ENCODE data around the gene PHGDH.

PHGDH gene

GRCh38 chr1:119667173-119667572 lies 44.6 kb upstream of the PHGDH start:
- Histone ChIP-seq H3K27me3 (ENCODE audit: insufficient read depth, low read length) (no peaks in the 10 kb centered on the region), H3K79me2 (ENCODE audit: insufficient read depth, low read length) (no peaks in the 10 kb centered on the region), H2AFZ (ENCODE audit: low read length) (no peak overlapping the region), H3F3A (ENCODE audit: insufficient read depth, low read length) (no peaks in the 10 kb centered on the region), H3K9me2 (ENCODE audit: low read depth, low read length) (no peaks in the 10 kb centered on the region), H3K36me3 (ENCODE audit: insufficient read depth, low read length) (no peaks in the 10 kb centered on the region), H3K27ac (ENCODE audit: low read depth, low read length, poor library complexity, severe bottlenecking) (no peak overlapping the region), H3K9me3 (ENCODE audit: low read length) (no peaks in the 10 kb centered on the region), H4K20me1 (ENCODE audit: insufficient read depth, low read length) (no peaks in the 10 kb centered on the region), H3K9ac (ENCODE audit: low read length) (no peak overlapping the region), H3K4me1 (ENCODE audit: insufficient read depth, low read length, severe bottlenecking) (no peaks in the 10 kb centered on the region), H3K4me2 (ENCODE audit: low read length) (no peak overlapping the region), H3K4me3 (ENCODE audit: low read depth, low read length, poor library complexity, severe bottlenecking) (no peak overlapping the region)
- TF ChIP-seq EZH2 (IDR thresholded peaks at IDR 0.05; ENCODE audit: borderline replicate concordance, low read length) (no peak), CTCF (IDR thresholded peaks at IDR 0.05; ENCODE audit: low read length) (no peak)

- no peak overlapping the region for H2AFZ ChIP-seq (ENCODE audit: low read length)
- H4K20me1 ChIP-seq (ENCODE audit: insufficient read depth, low read length) = no peaks in the 10 kb centered on the region
- H3K27ac ChIP-seq (ENCODE audit: low read depth, low read length, poor library complexity, severe bottlenecking) = no peak overlapping the region
- no peaks in the 10 kb centered on the region for H3K9me3 ChIP-seq (ENCODE audit: low read length)
- no peaks in the 10 kb centered on the region for H3F3A ChIP-seq (ENCODE audit: insufficient read depth, low read length)
- no peaks in the 10 kb centered on the region for H3K4me1 ChIP-seq (ENCODE audit: insufficient read depth, low read length, severe bottlenecking)
- no peak overlapping the region for H3K4me2 ChIP-seq (ENCODE audit: low read length)
- H3K9me2 ChIP-seq (ENCODE audit: low read depth, low read length) = no peaks in the 10 kb centered on the region
- H3K79me2 ChIP-seq (ENCODE audit: insufficient read depth, low read length) = no peaks in the 10 kb centered on the region
- no peak for TF ChIP-seq CTCF (IDR thresholded peaks at IDR 0.05; ENCODE audit: low read length)
- no peak for TF ChIP-seq EZH2 (IDR thresholded peaks at IDR 0.05; ENCODE audit: borderline replicate concordance, low read length)
- no peaks in the 10 kb centered on the region for H3K36me3 ChIP-seq (ENCODE audit: insufficient read depth, low read length)
- 0 out of 2 replicates have a peak, but pooled peaks cover 1% of the 10 kb centered on the region for H3K27me3 ChIP-seq (ENCODE audit: insufficient read depth, low read length)
- H3K9ac ChIP-seq (ENCODE audit: low read length) = no peak overlapping the region
- no peak overlapping the region for H3K4me3 ChIP-seq (ENCODE audit: low read depth, low read length, poor library complexity, severe bottlenecking)
Measured at GRCh38 chr1:119670898-119671297, 40.8 kb upstream of the PHGDH start.

DNA sequence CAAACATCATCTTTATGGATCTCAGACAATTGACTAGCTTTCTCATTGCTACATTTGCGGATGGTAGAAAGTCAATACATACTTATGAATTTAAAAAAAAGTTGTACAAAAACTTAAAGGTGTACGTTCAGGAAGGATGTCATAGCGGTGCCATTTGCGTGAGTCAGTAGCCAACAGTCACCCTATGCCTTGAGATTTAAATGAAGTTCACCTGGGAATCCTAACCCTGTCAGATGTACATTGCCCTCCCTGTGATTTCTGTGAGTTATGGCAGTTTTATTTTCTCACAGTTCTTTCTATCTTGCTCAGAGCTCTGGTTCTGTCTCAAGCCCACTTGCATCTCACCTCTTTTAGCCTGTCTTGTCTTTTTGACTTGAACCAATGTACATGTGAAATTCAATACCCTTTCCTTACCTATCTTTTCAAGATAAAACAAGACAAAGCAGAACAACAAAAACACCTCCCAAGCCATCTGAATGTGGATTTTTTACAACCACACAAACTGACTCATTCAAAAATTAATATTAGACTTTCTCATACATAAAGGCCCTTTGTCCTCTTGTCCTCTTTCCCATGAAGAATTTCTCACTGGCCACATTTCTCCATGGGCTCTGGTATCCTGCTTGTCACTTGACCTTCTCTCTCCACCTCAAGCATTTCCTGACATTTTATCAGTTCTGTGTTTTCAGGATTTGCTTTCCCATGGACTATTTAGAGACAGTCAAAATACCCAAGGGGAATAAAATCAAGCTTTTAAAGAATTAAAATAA lies 38.4 kb upstream of the PHGDH start:
- TF ChIP-seq EZH2 (IDR thresholded peaks at IDR 0.05; ENCODE audit: borderline replicate concordance, low read length) = no peak
- no peak for TF ChIP-seq CTCF (IDR thresholded peaks at IDR 0.05; ENCODE audit: low read length)
- no peak overlapping the region for H3K4me2 ChIP-seq (ENCODE audit: low read length)
- H3K9ac ChIP-seq (ENCODE audit: low read length) = no peak overlapping the region
- 0 out of 2 replicates have a peak, but pooled peaks cover 3% of the 10 kb centered on the region for H3K27me3 ChIP-seq (ENCODE audit: insufficient read depth, low read length)
- no peaks in the 10 kb centered on the region for H3K9me3 ChIP-seq (ENCODE audit: low read length)
- no peaks in the 10 kb centered on the region for H3K4me1 ChIP-seq (ENCODE audit: insufficient read depth, low read length, severe bottlenecking)
- H3K4me3 ChIP-seq (ENCODE audit: low read depth, low read length, poor library complexity, severe bottlenecking) = no peak overlapping the region
- no peak overlapping the region for H2AFZ ChIP-seq (ENCODE audit: low read length)
- no peaks in the 10 kb centered on the region for H3F3A ChIP-seq (ENCODE audit: insufficient read depth, low read length)
- H3K79me2 ChIP-seq (ENCODE audit: insufficient read depth, low read length) = no peaks in the 10 kb centered on the region
- H4K20me1 ChIP-seq (ENCODE audit: insufficient read depth, low read length) = no peaks in the 10 kb centered on the region
- no peaks in the 10 kb centered on the region for H3K36me3 ChIP-seq (ENCODE audit: insufficient read depth, low read length)
- H3K9me2 ChIP-seq (ENCODE audit: low read depth, low read length) = no peaks in the 10 kb centered on the region
- no peak overlapping the region for H3K27ac ChIP-seq (ENCODE audit: low read depth, low read length, poor library complexity, severe bottlenecking)

All from OCI-LY1 (cell line).